ENCODE measurements around the gene RGS11. TPM values are rescaled to one million over a fixed set of nuclear protein-coding genes. Genes with fewer than 3 reads are reported as not detected.

The RGS11 gene
- total and polyA plus RNA-seq, 2 experiments from 2014 or later = 0.74 to 1.8 TPM

- Histone ChIP-seq H3K27me3 (ENCODE audit: insufficient read depth) (peaks cover 59% of the 10 kb centered on the region), H3K27ac (ENCODE audit: low read depth) (no peak overlapping the region), H3K4me1 (ENCODE audit: insufficient read depth) (no peaks in the 10 kb centered on the region), H3K4me2 (no peak overlapping the region), H3K36me3 (ENCODE audit: insufficient read depth) (no peaks in the 10 kb centered on the region), H3K79me2 (replicated peaks; ENCODE audit: insufficient read depth) (no peaks in the 10 kb centered on the region), H3K4me3 (peak overlapping the region; percentile 63; the same call in 1 of the 2 replicates), H2AFZ (0 out of 2 replicates have a peak overlapping the region, but pooled peaks have one; percentile 23), H3K9me2 (ENCODE audit: insufficient read depth) (no peaks in the 10 kb centered on the region), H4K20me1 (replicated peaks; ENCODE audit: insufficient read depth) (0 out of 2 replicates have a peak, but pooled peaks cover 2% of the 10 kb centered on the region), H3F3A (replicated peaks; ENCODE audit: low read depth) (peaks cover 4% of the 10 kb centered on the region; the same call in 1 of the 2 replicates)
- DNase-seq (ENCODE audit: low spot score) (no peak), ATAC-seq (no peak)
- no peaks in the 10 kb centered on the region; the same call in 2 of the 3 replicates for H3K36me3 Mint-ChIP-seq (ENCODE audit: low read depth)
- H3K4me1 Mint-ChIP-seq = no peaks in the 10 kb centered on the region
- H3K27me3 Mint-ChIP-seq (ENCODE audit: insufficient read depth, low read depth, poor library complexity) = peaks cover 43% of the 10 kb centered on the region
- H3K27ac Mint-ChIP-seq = no peak overlapping the region
- TF ChIP-seq POLR2AphosphoS5 (IDR thresholded peaks at IDR 0.05; ENCODE audit: low read depth) = no peak
- TF ChIP-seq, protein P1, sequence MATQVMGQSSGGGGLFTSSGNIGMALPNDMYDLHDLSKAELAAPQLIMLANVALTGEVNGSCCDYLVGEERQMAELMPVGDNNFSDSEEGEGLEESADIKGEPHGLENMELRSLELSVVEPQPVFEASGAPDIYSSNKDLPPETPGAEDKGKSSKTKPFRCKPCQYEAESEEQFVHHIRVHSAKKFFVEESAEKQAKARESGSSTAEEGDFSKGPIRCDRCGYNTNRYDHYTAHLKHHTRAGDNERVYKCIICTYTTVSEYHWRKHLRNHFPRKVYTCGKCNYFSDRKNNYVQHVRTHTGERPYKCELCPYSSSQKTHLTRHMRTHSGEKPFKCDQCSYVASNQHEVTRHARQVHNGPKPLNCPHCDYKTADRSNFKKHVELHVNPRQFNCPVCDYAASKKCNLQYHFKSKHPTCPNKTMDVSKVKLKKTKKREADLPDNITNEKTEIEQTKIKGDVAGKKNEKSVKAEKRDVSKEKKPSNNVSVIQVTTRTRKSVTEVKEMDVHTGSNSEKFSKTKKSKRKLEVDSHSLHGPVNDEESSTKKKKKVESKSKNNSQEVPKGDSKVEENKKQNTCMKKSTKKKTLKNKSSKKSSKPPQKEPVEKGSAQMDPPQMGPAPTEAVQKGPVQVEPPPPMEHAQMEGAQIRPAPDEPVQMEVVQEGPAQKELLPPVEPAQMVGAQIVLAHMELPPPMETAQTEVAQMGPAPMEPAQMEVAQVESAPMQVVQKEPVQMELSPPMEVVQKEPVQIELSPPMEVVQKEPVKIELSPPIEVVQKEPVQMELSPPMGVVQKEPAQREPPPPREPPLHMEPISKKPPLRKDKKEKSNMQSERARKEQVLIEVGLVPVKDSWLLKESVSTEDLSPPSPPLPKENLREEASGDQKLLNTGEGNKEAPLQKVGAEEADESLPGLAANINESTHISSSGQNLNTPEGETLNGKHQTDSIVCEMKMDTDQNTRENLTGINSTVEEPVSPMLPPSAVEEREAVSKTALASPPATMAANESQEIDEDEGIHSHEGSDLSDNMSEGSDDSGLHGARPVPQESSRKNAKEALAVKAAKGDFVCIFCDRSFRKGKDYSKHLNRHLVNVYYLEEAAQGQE (IDR thresholded peaks at IDR 0.05; ENCODE audit: unreplicated experiment) = no peak
- TF ChIP-seq JUNB (IDR thresholded peaks at IDR 0.05; ENCODE audit: unreplicated experiment) = no peak
- TF ChIP-seq ZNF114 (CRISPR knock-in tag; IDR thresholded peaks at IDR 0.05) = no peak
- TF ChIP-seq, protein P2, sequence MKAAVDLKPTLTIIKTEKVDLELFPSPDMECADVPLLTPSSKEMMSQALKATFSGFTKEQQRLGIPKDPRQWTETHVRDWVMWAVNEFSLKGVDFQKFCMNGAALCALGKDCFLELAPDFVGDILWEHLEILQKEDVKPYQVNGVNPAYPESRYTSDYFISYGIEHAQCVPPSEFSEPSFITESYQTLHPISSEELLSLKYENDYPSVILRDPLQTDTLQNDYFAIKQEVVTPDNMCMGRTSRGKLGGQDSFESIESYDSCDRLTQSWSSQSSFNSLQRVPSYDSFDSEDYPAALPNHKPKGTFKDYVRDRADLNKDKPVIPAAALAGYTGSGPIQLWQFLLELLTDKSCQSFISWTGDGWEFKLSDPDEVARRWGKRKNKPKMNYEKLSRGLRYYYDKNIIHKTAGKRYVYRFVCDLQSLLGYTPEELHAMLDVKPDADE (IDR thresholded peaks at IDR 0.05) = no peak
- no peak for TF ChIP-seq CREB1 (CRISPR knock-in tag; IDR thresholded peaks at IDR 0.05; ENCODE audit: low read depth)
- no peak for TF ChIP-seq NANOG (IDR thresholded peaks at IDR 0.05; ENCODE audit: borderline replicate concordance)
- TF ChIP-seq CTCF (conservative IDR thresholded peaks at IDR 0.05; ENCODE audit: low read depth in 2 of 2) = no peak
- TF ChIP-seq EZH2 (IDR thresholded peaks at IDR 0.05; ENCODE audit: low read depth, unreplicated experiment) = no peak
- TF ChIP-seq STAT1 (IDR thresholded peaks at IDR 0.05; ENCODE audit: unreplicated experiment) = no peak
- no peak for TF ChIP-seq EZH2phosphoT487 (IDR thresholded peaks at IDR 0.05; ENCODE audit: unreplicated experiment)
- no peak for TF ChIP-seq ZNF331 (CRISPR knock-in tag; IDR thresholded peaks at IDR 0.05; ENCODE audit: low read depth)
- TF ChIP-seq, protein P3, sequence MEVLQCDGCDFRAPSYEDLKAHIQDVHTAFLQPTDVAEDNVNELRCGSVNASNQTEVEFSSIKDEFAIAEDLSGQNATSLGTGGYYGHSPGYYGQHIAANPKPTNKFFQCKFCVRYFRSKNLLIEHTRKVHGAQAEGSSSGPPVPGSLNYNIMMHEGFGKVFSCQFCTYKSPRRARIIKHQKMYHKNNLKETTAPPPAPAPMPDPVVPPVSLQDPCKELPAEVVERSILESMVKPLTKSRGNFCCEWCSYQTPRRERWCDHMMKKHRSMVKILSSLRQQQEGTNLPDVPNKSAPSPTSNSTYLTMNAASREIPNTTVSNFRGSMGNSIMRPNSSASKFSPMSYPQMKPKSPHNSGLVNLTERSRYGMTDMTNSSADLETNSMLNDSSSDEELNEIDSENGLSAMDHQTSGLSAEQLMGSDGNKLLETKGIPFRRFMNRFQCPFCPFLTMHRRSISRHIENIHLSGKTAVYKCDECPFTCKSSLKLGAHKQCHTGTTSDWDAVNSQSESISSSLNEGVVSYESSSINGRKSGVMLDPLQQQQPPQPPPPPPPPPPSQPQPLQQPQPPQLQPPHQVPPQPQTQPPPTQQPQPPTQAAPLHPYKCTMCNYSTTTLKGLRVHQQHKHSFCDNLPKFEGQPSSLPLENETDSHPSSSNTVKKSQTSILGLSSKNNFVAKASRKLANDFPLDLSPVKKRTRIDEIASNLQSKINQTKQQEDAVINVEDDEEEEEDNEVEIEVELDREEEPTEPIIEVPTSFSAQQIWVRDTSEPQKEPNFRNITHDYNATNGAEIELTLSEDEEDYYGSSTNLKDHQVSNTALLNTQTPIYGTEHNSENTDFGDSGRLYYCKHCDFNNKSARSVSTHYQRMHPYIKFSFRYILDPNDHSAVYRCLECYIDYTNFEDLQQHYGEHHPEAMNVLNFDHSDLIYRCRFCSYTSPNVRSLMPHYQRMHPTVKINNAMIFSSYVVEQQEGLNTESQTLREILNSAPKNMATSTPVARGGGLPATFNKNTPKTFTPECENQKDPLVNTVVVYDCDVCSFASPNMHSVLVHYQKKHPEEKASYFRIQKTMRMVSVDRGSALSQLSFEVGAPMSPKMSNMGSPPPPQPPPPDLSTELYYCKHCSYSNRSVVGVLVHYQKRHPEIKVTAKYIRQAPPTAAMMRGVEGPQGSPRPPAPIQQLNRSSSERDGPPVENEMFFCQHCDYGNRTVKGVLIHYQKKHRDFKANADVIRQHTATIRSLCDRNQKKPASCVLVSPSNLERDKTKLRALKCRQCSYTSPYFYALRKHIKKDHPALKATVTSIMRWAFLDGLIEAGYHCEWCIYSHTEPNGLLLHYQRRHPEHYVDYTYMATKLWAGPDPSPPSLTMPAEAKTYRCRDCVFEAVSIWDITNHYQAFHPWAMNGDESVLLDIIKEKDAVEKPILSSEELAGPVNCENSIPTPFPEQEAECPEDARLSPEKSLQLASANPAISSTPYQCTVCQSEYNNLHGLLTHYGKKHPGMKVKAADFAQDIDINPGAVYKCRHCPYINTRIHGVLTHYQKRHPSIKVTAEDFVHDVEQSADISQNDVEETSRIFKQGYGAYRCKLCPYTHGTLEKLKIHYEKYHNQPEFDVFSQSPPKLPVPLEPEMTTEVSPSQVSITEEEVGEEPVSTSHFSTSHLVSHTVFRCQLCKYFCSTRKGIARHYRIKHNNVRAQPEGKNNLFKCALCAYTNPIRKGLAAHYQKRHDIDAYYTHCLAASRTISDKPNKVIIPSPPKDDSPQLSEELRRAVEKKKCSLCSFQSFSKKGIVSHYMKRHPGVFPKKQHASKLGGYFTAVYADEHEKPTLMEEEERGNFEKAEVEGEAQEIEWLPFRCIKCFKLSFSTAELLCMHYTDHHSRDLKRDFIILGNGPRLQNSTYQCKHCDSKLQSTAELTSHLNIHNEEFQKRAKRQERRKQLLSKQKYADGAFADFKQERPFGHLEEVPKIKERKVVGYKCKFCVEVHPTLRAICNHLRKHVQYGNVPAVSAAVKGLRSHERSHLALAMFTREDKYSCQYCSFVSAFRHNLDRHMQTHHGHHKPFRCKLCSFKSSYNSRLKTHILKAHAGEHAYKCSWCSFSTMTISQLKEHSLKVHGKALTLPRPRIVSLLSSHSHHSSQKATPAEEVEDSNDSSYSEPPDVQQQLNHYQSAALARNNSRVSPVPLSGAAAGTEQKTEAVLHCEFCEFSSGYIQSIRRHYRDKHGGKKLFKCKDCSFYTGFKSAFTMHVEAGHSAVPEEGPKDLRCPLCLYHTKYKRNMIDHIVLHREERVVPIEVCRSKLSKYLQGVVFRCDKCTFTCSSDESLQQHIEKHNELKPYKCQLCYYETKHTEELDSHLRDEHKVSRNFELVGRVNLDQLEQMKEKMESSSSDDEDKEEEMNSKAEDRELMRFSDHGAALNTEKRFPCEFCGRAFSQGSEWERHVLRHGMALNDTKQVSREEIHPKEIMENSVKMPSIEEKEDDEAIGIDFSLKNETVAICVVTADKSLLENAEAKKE (CRISPR knock-in tag; IDR thresholded peaks at IDR 0.05) = no peak
- no peaks in the 10 kb centered on the region for H3K9me3 Mint-ChIP-seq
- H3K4me3 Mint-ChIP-seq = peak overlapping the region; percentile 71
These were observed 808 bp upstream of the RGS11 start for GRCh38 chr16:276426-277077.
